ENCODE results near the gene CECR2. TPM values are rescaled to one million over a fixed set of nuclear protein-coding genes. Genes with fewer than 3 reads are reported as not detected.

Gene CECR2
- total and polyA plus RNA-seq, 2 experiments from 2014 or later = 0.10 TPM; not detected in 1

- Histone ChIP-seq H3K4me1 (ENCODE audit: insufficient read depth) (no peaks in the 10 kb centered on the region), H3K4me2 (ENCODE audit: unreplicated experiment) (no peak overlapping the region), H3K79me2 (ENCODE audit: insufficient read depth) (no peaks in the 10 kb centered on the region), H3K9me3 (ENCODE audit: low read depth) (no peaks in the 10 kb centered on the region), H3K4me3 (no peak overlapping the region), H3K27ac (no peak overlapping the region), H3K9me2 (ENCODE audit: insufficient read depth) (no peaks in the 10 kb centered on the region), H2AFZ (no peak overlapping the region), H3K36me3 (ENCODE audit: low read depth) (no peaks in the 10 kb centered on the region), H3K9ac (no peak overlapping the region), H3F3A (ENCODE audit: insufficient read depth) (no peaks in the 10 kb centered on the region), H4K20me1 (ENCODE audit: insufficient read depth) (no peaks in the 10 kb centered on the region), H3K27me3 (replicated peaks; ENCODE audit: insufficient read depth) (no peaks in the 10 kb centered on the region)
- 14 to 46% methylated on average over 1 of the region's 1 CpG for WGBS, 2 experiments (ENCODE audit: low coverage in 1 of 2, low lambda C conversion rate in 2 of 2, missing lambda C conversion rate in 2 of 2)
- TF ChIP-seq EZH2phosphoT487 (IDR thresholded peaks at IDR 0.05; ENCODE audit: insufficient read depth, low read depth) = no peak
- no peak for TF ChIP-seq EZH2 (IDR thresholded peaks at IDR 0.05; ENCODE audit: insufficient read depth, poor library complexity, severe bottlenecking)
- in situ Hi-C loops (cut with MboI) = loop anchor here (10.0 kb wide), 1 partner anchor 56 kb away; no protein-coding TSS in a partner anchor
- DNase-seq = no peak
Observed at GRCh38 chr22:17431179-17431578, 61.9 kb downstream of the CECR2 start.

GRCh38 chr22:17434856-17435255, 65.6 kb downstream of the CECR2 start:
- 22 to 23% methylated on average over 3 of the region's 3 CpGs for WGBS, 2 experiments (ENCODE audit: low coverage in 1 of 2, low lambda C conversion rate in 2 of 2, missing lambda C conversion rate in 2 of 2)
- H3K4me1 ChIP-seq (ENCODE audit: insufficient read depth) = no peaks in the 10 kb centered on the region
- no peaks in the 10 kb centered on the region for H3K79me2 ChIP-seq (ENCODE audit: insufficient read depth)
- DNase-seq = no peak
- in situ Hi-C loops (cut with MboI) = loop anchor here (10.0 kb wide), 1 partner anchor 60 kb away; no protein-coding TSS in a partner anchor
- peaks cover 19% of the 10 kb centered on the region; the same call in 1 of the 2 replicates for H3K27me3 ChIP-seq (replicated peaks; ENCODE audit: insufficient read depth)
- H3K4me2 ChIP-seq (ENCODE audit: unreplicated experiment) = no peak overlapping the region
- H3K36me3 ChIP-seq (ENCODE audit: low read depth) = no peaks in the 10 kb centered on the region
- no peaks in the 10 kb centered on the region for H3K9me2 ChIP-seq (ENCODE audit: insufficient read depth)
- no peaks in the 10 kb centered on the region for H3F3A ChIP-seq (ENCODE audit: insufficient read depth)
- no peak overlapping the region for H3K9ac ChIP-seq
- TF ChIP-seq EZH2phosphoT487 (IDR thresholded peaks at IDR 0.05; ENCODE audit: insufficient read depth, low read depth) = no peak
- TF ChIP-seq EZH2 (IDR thresholded peaks at IDR 0.05; ENCODE audit: insufficient read depth, poor library complexity, severe bottlenecking) = no peak
- no peak overlapping the region for H3K27ac ChIP-seq
- H4K20me1 ChIP-seq (ENCODE audit: insufficient read depth) = no peaks in the 10 kb centered on the region
- H3K9me3 ChIP-seq (ENCODE audit: low read depth) = no peaks in the 10 kb centered on the region
- no peak overlapping the region for H2AFZ ChIP-seq
- no peak overlapping the region for H3K4me3 ChIP-seq

GRCh38 chr22:17435375-17435774, 66.1 kb downstream of the CECR2 start:
- Histone ChIP-seq H3K9me3 (ENCODE audit: low read depth) (no peaks in the 10 kb centered on the region), H4K20me1 (ENCODE audit: insufficient read depth) (no peaks in the 10 kb centered on the region), H3K9me2 (ENCODE audit: insufficient read depth) (no peaks in the 10 kb centered on the region), H2AFZ (no peak overlapping the region), H3K36me3 (ENCODE audit: low read depth) (no peaks in the 10 kb centered on the region), H3K4me3 (no peak overlapping the region), H3K4me1 (ENCODE audit: insufficient read depth) (no peaks in the 10 kb centered on the region), H3K27ac (no peak overlapping the region), H3K4me2 (ENCODE audit: unreplicated experiment) (no peak overlapping the region), H3F3A (ENCODE audit: insufficient read depth) (no peaks in the 10 kb centered on the region), H3K9ac (no peak overlapping the region), H3K79me2 (ENCODE audit: insufficient read depth) (no peaks in the 10 kb centered on the region), H3K27me3 (replicated peaks; ENCODE audit: insufficient read depth) (peaks cover 19% of the 10 kb centered on the region; the same call in 1 of the 2 replicates)
- TF ChIP-seq EZH2phosphoT487 (IDR thresholded peaks at IDR 0.05; ENCODE audit: insufficient read depth, low read depth) (no peak), EZH2 (IDR thresholded peaks at IDR 0.05; ENCODE audit: insufficient read depth, poor library complexity, severe bottlenecking) (no peak)
- in situ Hi-C loops (cut with MboI) = loop anchor here (10.0 kb wide), 1 partner anchor 61 kb away; no protein-coding TSS in a partner anchor
- WGBS, 2 experiments (ENCODE audit: low coverage in 1 of 2, low lambda C conversion rate in 2 of 2, missing lambda C conversion rate in 2 of 2) = 28 to 36% methylated on average over 3 of the region's 3 CpGs
- DNase-seq = no peak

- no peak overlapping the region for H3K4me2 ChIP-seq (ENCODE audit: unreplicated experiment)
Observed at GRCh38 chr22:17436382-17436980, 67.2 kb downstream of the CECR2 start.

More at GRCh38 chr22:17436382-17436980, 67.2 kb downstream of the CECR2 start:
- H3K9me2 ChIP-seq (ENCODE audit: insufficient read depth) = no peaks in the 10 kb centered on the region
- H3K27me3 ChIP-seq (replicated peaks; ENCODE audit: insufficient read depth) = peaks cover 19% of the 10 kb centered on the region; the same call in 1 of the 2 replicates
- H3K9me3 ChIP-seq (ENCODE audit: low read depth) = no peaks in the 10 kb centered on the region
- TF ChIP-seq EZH2phosphoT487 (IDR thresholded peaks at IDR 0.05; ENCODE audit: insufficient read depth, low read depth) (no peak), EZH2 (IDR thresholded peaks at IDR 0.05; ENCODE audit: insufficient read depth, poor library complexity, severe bottlenecking) (no peak)
- H3K27ac ChIP-seq = no peak overlapping the region
- H3K4me3 ChIP-seq = no peak overlapping the region
- no peaks in the 10 kb centered on the region for H3K4me1 ChIP-seq (ENCODE audit: insufficient read depth)
- H3K36me3 ChIP-seq (ENCODE audit: low read depth) = no peaks in the 10 kb centered on the region
- H4K20me1 ChIP-seq (ENCODE audit: insufficient read depth) = no peaks in the 10 kb centered on the region
- no peaks in the 10 kb centered on the region for H3F3A ChIP-seq (ENCODE audit: insufficient read depth)
- in situ Hi-C loops (cut with MboI) = loop anchor here (10.0 kb wide), 1 partner anchor 62 kb away; no protein-coding TSS in a partner anchor
- no peaks in the 10 kb centered on the region for H3K79me2 ChIP-seq (ENCODE audit: insufficient read depth)
- no peak overlapping the region for H2AFZ ChIP-seq
- 48 to 50% methylated on average over 5 of the region's 5 CpGs for WGBS, 2 experiments (ENCODE audit: low coverage in 1 of 2, low lambda C conversion rate in 2 of 2, missing lambda C conversion rate in 2 of 2)
- no peak for DNase-seq
- no peak overlapping the region for H3K9ac ChIP-seq

Data from GM23248 (cell line).